OCI-LY7 (cell line): Measurements from ENCODE around the gene NFIA. TPM values are rescaled to one million over a fixed set of nuclear protein-coding genes. Genes with fewer than 3 reads are reported as not detected.

Source experiments
- BruUV-seq: library from RNA; stranded (reverse); fragments of 400-500 nt; replicated peaks from 2 replicates; lab custom pipeline; 2021; lab: Mats Ljungman, UMichigan
- CTCF ChIA-PET: fragments of 300-600 bp; sonication (Branson Sonifier 250); formaldehyde crosslinking; loops from one replicate; lab custom pipeline; 2022; ENCODE audit warnings: antibody characterized with exemption; ENCODE audit not compliant: unreplicated experiment; lab: Charles Lee
- POLR2A ChIA-PET: fragments of 300-600 bp; sonication (Branson Sonifier 250); formaldehyde crosslinking; loops from one replicate; lab custom pipeline; 2022; ENCODE audit warnings: antibody characterized with exemption; lab: Charles Lee
- DNase-seq: peaks from one replicate; pipeline ENCODE4 v3.0.0-alpha.2; 2015; ENCODE audit warnings: low spot score
- H2AFZ ChIP-seq: fragments of 200-600 bp; sonication (generic), shearing (Covaris generic); 2 replicates; pipeline ENCODE4 v1.6.1; 2014; ENCODE audit warnings: mild to moderate bottlenecking, antibody characterized with exemption, low read length, moderate library complexity
- H3K27ac ChIP-seq: fragments of 200-600 bp; sonication (generic); 2 replicates; pipeline ENCODE4 v1.5.1; 2014; ENCODE audit warnings: mixed run types, low read depth, mild to moderate bottlenecking, moderate library complexity, low read length, inconsistent platforms; ENCODE audit not compliant: poor library complexity, severe bottlenecking
- H3K36me3 ChIP-seq: fragments of 200-600 bp; sonication (generic); 2 replicates; pipeline ENCODE4 v1.6.1; 2014; ENCODE audit warnings: mild to moderate bottlenecking, antibody characterized with exemption, low read length, moderate library complexity, mixed read lengths; ENCODE audit not compliant: insufficient read depth
- H3K4me1 ChIP-seq: fragments of 200-600 bp; sonication (generic); 2 replicates; pipeline ENCODE4 v1.5.1; 2014; ENCODE audit warnings: mild to moderate bottlenecking, low read length; ENCODE audit not compliant: insufficient read depth, poor library complexity, severe bottlenecking
- H3K4me2 ChIP-seq: fragments of 200-600 bp; sonication (generic); 2 replicates; pipeline ENCODE4 v1.6.1; 2014; ENCODE audit warnings: mild to moderate bottlenecking, low read length
- H3K4me3 ChIP-seq: fragments of 200-600 bp; sonication (generic); 2 replicates; pipeline ENCODE4 v1.5.1; 2014; ENCODE audit warnings: mild to moderate bottlenecking, low read depth, low read length; ENCODE audit not compliant: poor library complexity, severe bottlenecking
- H3K79me2 ChIP-seq: fragments of 200-600 bp; sonication (generic); 2 replicates; pipeline ENCODE4 v1.6.1; 2016; ENCODE audit warnings: low read depth, mild to moderate bottlenecking, low read length, moderate library complexity, mixed read lengths; ENCODE audit not compliant: insufficient read depth
- H3K9me2 ChIP-seq: fragments of 200-600 bp; sonication (generic); 2 replicates; pipeline ENCODE4 v1.6.1; 2016; ENCODE audit warnings: mild to moderate bottlenecking, low read length, mixed read lengths; ENCODE audit not compliant: insufficient read depth
- H3K9me3 ChIP-seq: fragments of 200-600 bp; sonication (generic); 2 replicates; pipeline ENCODE4 v1.6.1; 2014; ENCODE audit warnings: mild to moderate bottlenecking, mixed run types, low read length, mixed read lengths
- H4K20me1 ChIP-seq: fragments of 200-600 bp; sonication (generic); 2 replicates; pipeline ENCODE4 v1.6.1; 2014; ENCODE audit warnings: mild to moderate bottlenecking, antibody characterized with exemption, low read length, moderate library complexity, mixed read lengths; ENCODE audit not compliant: insufficient read depth
- CTCF ChIP-seq: fragments of 200-600 bp; sonication (generic); conservative IDR thresholded peaks from 2 replicates; pipeline ENCODE4 v1.5.1; 2014; ENCODE audit warnings: mild to moderate bottlenecking, antibody characterized with exemption, low read length, moderate library complexity, mixed read lengths
- EZH2phosphoT487 ChIP-seq: fragments of 200-600 bp; sonication (generic); IDR thresholded peaks from 2 replicates; pipeline ENCODE4 v1.6.1; 2018; ENCODE audit warnings: low read depth, borderline replicate concordance, mild to moderate bottlenecking, mixed run types, antibody characterized with exemption, low read length, moderate library complexity, mixed read lengths
- intact Hi-C: fragments of 100-400 bp; cut with micrococcal nuclease; formaldehyde crosslinking; loops from one replicate; pipeline ENCODE4 v1.10.0; 2022; ENCODE audit not compliant: unreplicated experiment
- total RNA-seq, 2 experiments: library from RNA; depleted of rRNA in 1 of 2; stranded (reverse); fragments of >200 nt in 1 of 2; shearing (Covaris generic) in 1 of 2; gene quantifications; 2 replicates each; pipeline ENCODE4 v1.2.3, GENCODE V29; 2014 to 2022

The NFIA gene
- total RNA-seq, 2 experiments from 2014 or later = 2.8 to 18.8 TPM

- Histone ChIP-seq H4K20me1 (no peaks in the 10 kb centered on the region), H3K9me2 (no peaks in the 10 kb centered on the region), H3K36me3 (no peaks in the 10 kb centered on the region), H3K27ac (no peak overlapping the region), H3K4me3 (no peak overlapping the region), H3K4me1 (no peaks in the 10 kb centered on the region), H3K9me3 (no peaks in the 10 kb centered on the region), H3K4me2 (no peak overlapping the region), H3K79me2 (no peaks in the 10 kb centered on the region), H2AFZ (no peak overlapping the region)
- TF ChIP-seq EZH2phosphoT487 (no peak), CTCF (no peak)
- no TSS peak for BruUV-seq
- ChIA-PET CTCF (no interaction called here), POLR2A (interaction anchor here (0.6 kb wide), 2 partner anchors 788 to 814 kb away, joined by 3 read pairs; no protein-coding TSS in a partner anchor)
- no peak for DNase-seq
- intact Hi-C loops = no loop called here
Observed at GRCh38 chr1:61290525-61290924, 208.2 kb downstream of the NFIA start.

- Histone ChIP-seq H3K36me3 (no peaks in the 10 kb centered on the region), H3K27ac (no peak overlapping the region), H3K79me2 (no peaks in the 10 kb centered on the region), H3K4me3 (no peak overlapping the region), H3K9me2 (no peaks in the 10 kb centered on the region), H3K9me3 (no peaks in the 10 kb centered on the region), H4K20me1 (no peaks in the 10 kb centered on the region), H2AFZ (no peak overlapping the region), H3K4me1 (no peaks in the 10 kb centered on the region), H3K4me2 (no peak overlapping the region)
- no peak for DNase-seq
- ChIA-PET POLR2A (interaction anchor here (0.6 kb wide), 1 partner anchor 171 kb away, joined by 3 read pairs; no protein-coding TSS in a partner anchor), CTCF (no interaction called here)
- no peak for TF ChIP-seq CTCF
- no peak for TF ChIP-seq EZH2phosphoT487
- no TSS peak for BruUV-seq
- intact Hi-C loops = no loop called here
Observed at GRCh38 chr1:61293197-61293596, 210.8 kb downstream of the NFIA start.

GRCh38 chr1:61293986-61294504 lies 211.7 kb downstream of the NFIA start:
- Histone ChIP-seq H3K4me1 (no peaks in the 10 kb centered on the region), H4K20me1 (no peaks in the 10 kb centered on the region), H3K36me3 (no peaks in the 10 kb centered on the region), H3K4me3 (no peak overlapping the region), H3K9me2 (no peaks in the 10 kb centered on the region), H3K27ac (no peak overlapping the region), H3K9me3 (no peaks in the 10 kb centered on the region), H2AFZ (no peak overlapping the region), H3K4me2 (no peak overlapping the region), H3K79me2 (no peaks in the 10 kb centered on the region)
- CTCF ChIA-PET = no interaction called here
- POLR2A ChIA-PET = interaction anchor here (0.6 kb wide), 1 partner anchor 170 kb away, joined by 3 read pairs; no protein-coding TSS in a partner anchor
- no TSS peak for BruUV-seq
- TF ChIP-seq CTCF (no peak), EZH2phosphoT487 (no peak)
- DNase-seq = no peak
- intact Hi-C loops = no loop called here
